Fibroblast of lung (primary cell): ENCODE results near the gene DPY19L1. TPM values are rescaled to one million over a fixed set of nuclear protein-coding genes. Genes with fewer than 3 reads are reported as not detected.

Source experiments
- DNase-seq, 2 donors: peaks; one replicate each; pipeline versions ENCODE4 v3.0.0 to v3.0.0-alpha.2; 2010; ENCODE audit warnings: low read depth in 2 of 2
- H2AFZ ChIP-seq: 2 replicates; pipeline ENCODE4 v1.5.1; 2012; ENCODE audit warnings: low read length, control low read depth, inconsistent platforms
- H3K27ac ChIP-seq: 2 replicates; pipeline ENCODE4 v1.5.1; 2011; ENCODE audit warnings: low read length, control low read depth; ENCODE audit not compliant: insufficient read depth
- H3K27me3 ChIP-seq: 2 replicates; pipeline ENCODE4 v1.5.1; 2011; ENCODE audit warnings: mild to moderate bottlenecking, low read length; ENCODE audit not compliant: control insufficient read depth, insufficient read depth
- H3K36me3 ChIP-seq: 2 replicates; pipeline ENCODE4 v1.5.1; 2011; ENCODE audit warnings: low read length; ENCODE audit not compliant: control insufficient read depth, insufficient read depth
- H3K4me1 ChIP-seq: 2 replicates; pipeline ENCODE4 v1.5.1; 2011; ENCODE audit warnings: low read length; ENCODE audit not compliant: control insufficient read depth, insufficient read depth; ENCODE audit errors: extremely low read depth
- H3K4me2 ChIP-seq: 2 replicates; pipeline ENCODE4 v1.5.1; 2011; ENCODE audit warnings: low read length, control low read depth; ENCODE audit not compliant: insufficient read depth; ENCODE audit errors: extremely low read depth
- H3K4me3 ChIP-seq, 4 experiments: fragments of 200-600 bp in 1 of 4; sonication (generic) in 1 of 4; replicated peaks in 1 of 4; 2 replicates each; pipeline ENCODE4 v1.5.1; 2011 to 2016; ENCODE audit warnings: low read length in 4 of 4, low read depth in 3 of 4, mild to moderate bottlenecking in 3 of 4, control low read depth in 2 of 4, inconsistent platforms in 1 of 4, mixed read lengths in 1 of 4; ENCODE audit not compliant: insufficient read depth in 1 of 4; ENCODE audit errors: control extremely low read depth in 1 of 4
- H3K79me2 ChIP-seq: 2 replicates; pipeline ENCODE4 v1.5.1; 2012; ENCODE audit warnings: mild to moderate bottlenecking, low read length, inconsistent platforms; ENCODE audit not compliant: control insufficient read depth, insufficient read depth
- H3K9ac ChIP-seq: 2 replicates; pipeline ENCODE4 v1.5.1; 2011; ENCODE audit warnings: mild to moderate bottlenecking, low read length, control low read depth; ENCODE audit not compliant: insufficient read depth
- H3K9me3 ChIP-seq: 2 replicates; pipeline ENCODE4 v1.5.1; 2012; ENCODE audit warnings: low read depth, low read length; ENCODE audit not compliant: control insufficient read depth, insufficient read depth
- H4K20me1 ChIP-seq: 2 replicates; pipeline ENCODE4 v1.5.1; 2011; ENCODE audit warnings: low read length; ENCODE audit not compliant: control insufficient read depth, insufficient read depth; ENCODE audit errors: extremely low read depth
- CTCF ChIP-seq, 2 donors: IDR thresholded peaks in 1 of 2; conservative IDR thresholded peaks in 1 of 2; 1 replicate in 1 of 2; 2 replicates in 1 of 2; pipeline ENCODE4 v1.5.1; 2011 to 2012; ENCODE audit warnings: low read length in 2 of 2, control low read depth in 1 of 2, inconsistent platforms in 1 of 2, low read depth in 1 of 2, mild to moderate bottlenecking in 1 of 2
- EZH2 ChIP-seq: IDR thresholded peaks from 2 replicates; pipeline ENCODE4 v1.5.1; 2012; ENCODE audit warnings: low read length, control low read depth, mild to moderate bottlenecking; ENCODE audit errors: missing control alignments
- polyA plus RNA-seq, 2 donors: library from polyadenylated mRNA; depleted of rRNA in 1 of 2; stranded (reverse) in 1 of 2; unstranded in 1 of 2; fragments of >200 nt; gene quantifications; 2 replicates each; pipeline ENCODE4 v1.2.1, GENCODE V29; 2011 to 2012; ENCODE audit warnings: missing spikeins in 1 of 2
- total RNA-seq: library from RNA; depleted of rRNA; stranded (reverse); fragments of >200 nt; gene quantifications from 2 replicates; pipeline ENCODE4 v1.2.1, GENCODE V29; 2014

DPY19L1 gene
- total and polyA plus RNA-seq, 2 donors (not counting 1 experiment from before 2014, with no cell fraction given), result 30.1 to 31.8 TPM

GRCh38 chr7:35035511-35035961 lies 1.7 kb downstream of the DPY19L1 start:
- Histone ChIP-seq H3K27ac (no peak overlapping the region), H3K9ac (no peak overlapping the region), H3K79me2 (peaks cover 8% of the 10 kb centered on the region)

DNA sequence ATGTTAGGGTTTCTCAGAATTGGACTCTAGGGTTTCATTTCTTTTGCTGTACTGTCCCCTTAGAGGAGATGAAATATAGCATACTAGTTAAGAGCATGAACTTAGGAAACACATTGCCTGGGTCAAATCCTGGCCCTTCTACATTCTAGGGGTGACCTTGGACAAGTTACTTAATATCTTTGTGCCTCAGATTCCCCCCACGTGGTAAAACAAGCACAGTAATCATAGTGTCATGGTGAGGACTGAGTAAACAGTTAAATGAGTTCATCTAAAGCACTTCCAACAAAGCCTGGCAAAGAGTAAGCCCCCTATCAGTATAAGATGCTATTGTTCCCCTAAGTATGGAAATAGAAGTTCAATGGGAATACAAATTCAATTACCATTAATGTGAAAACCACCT lies 5.1 kb downstream of the DPY19L1 start:
- peaks cover 2% of the 10 kb centered on the region for H3K4me1 ChIP-seq
- no peaks in the 10 kb centered on the region for H4K20me1 ChIP-seq
- TF ChIP-seq EZH2 (no peak), CTCF (conservative IDR thresholded peaks at IDR 0.05 in 1 of 2, IDR thresholded peaks at IDR 0.05 in 1 of 2; ENCODE audit: low read depth in 1 of 2, low read length in 2 of 2) (no peak)

More at GRCh38 chr7:35035511-35035961, 1.7 kb downstream of the DPY19L1 start:
- H3K4me1 ChIP-seq, result peaks cover 2% of the 10 kb centered on the region
- no peaks in the 10 kb centered on the region for H4K20me1 ChIP-seq
- peak overlapping the region in 3 of 4 experiments; percentile 72 to 81 (median 78) for H3K4me3 ChIP-seq
- H2AFZ ChIP-seq, result no peak overlapping the region
- no peaks in the 10 kb centered on the region for H3K27me3 ChIP-seq
- no peaks in the 10 kb centered on the region for H3K36me3 ChIP-seq
- peak; percentile 46 to 54 for DNase-seq
- H3K4me2 ChIP-seq, result peak overlapping the region; percentile 90
- TF ChIP-seq EZH2 (no peak), CTCF (conservative IDR thresholded peaks at IDR 0.05 in 1 of 2, IDR thresholded peaks at IDR 0.05 in 1 of 2; ENCODE audit: low read depth in 1 of 2, low read length in 2 of 2) (no peak)
- H3K9me3 ChIP-seq, result no peaks in the 10 kb centered on the region

DNA sequence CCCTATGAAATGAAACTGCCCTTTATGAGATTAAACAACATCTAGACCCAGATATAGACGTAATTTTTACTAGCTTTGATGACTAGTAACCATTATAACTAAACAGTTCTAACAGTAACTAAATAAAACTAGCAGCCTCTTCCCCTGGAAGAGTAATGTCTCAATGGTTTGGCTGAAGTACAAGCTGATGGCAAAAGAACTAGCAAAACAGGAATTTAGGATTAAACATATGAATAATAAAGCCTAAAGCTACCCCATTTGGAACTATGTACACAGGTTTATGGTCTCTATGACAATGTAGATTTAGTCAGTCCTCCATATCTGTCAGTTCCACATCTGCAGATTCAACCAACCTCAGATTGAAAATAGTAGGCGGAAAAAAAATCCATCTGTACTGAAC lies 6.4 kb downstream of the DPY19L1 start:
- Histone ChIP-seq H3K36me3 (no peaks in the 10 kb centered on the region), H3K9ac (no peak overlapping the region), H4K20me1 (no peaks in the 10 kb centered on the region), H3K27ac (no peak overlapping the region), H3K4me2 (no peak overlapping the region), H3K79me2 (peaks cover 8% of the 10 kb centered on the region), H2AFZ (no peak overlapping the region), H3K4me3 (no peak overlapping the region), H3K4me1 (peaks cover under 1% of the 10 kb centered on the region), H3K27me3 (no peaks in the 10 kb centered on the region), H3K9me3 (no peaks in the 10 kb centered on the region)
- DNase-seq, result no peak
- TF ChIP-seq CTCF (conservative IDR thresholded peaks at IDR 0.05 in 1 of 2, IDR thresholded peaks at IDR 0.05 in 1 of 2; ENCODE audit: low read depth in 1 of 2, low read length in 2 of 2) (no peak), EZH2 (no peak)

More for the DNA sequence above, 5.1 kb downstream of the DPY19L1 start:
- no peak overlapping the region for H2AFZ ChIP-seq
- H3K79me2 ChIP-seq, result peaks cover 8% of the 10 kb centered on the region
- no peaks in the 10 kb centered on the region for H3K36me3 ChIP-seq
- no peak for DNase-seq
- H3K27ac ChIP-seq, result no peak overlapping the region
- no peaks in the 10 kb centered on the region for H3K9me3 ChIP-seq
- H3K27me3 ChIP-seq, result no peaks in the 10 kb centered on the region
- no peak overlapping the region for H3K4me3 ChIP-seq
- H3K9ac ChIP-seq, result no peak overlapping the region
- H3K4me2 ChIP-seq, result no peak overlapping the region
